Stomach smooth muscle (tissue), 2 donors: ENCODE data around the gene WFDC12.

Experiments used
- H3K27ac ChIP-seq: one replicate; pipeline ENCODE4 v1.7.0; 2013; ENCODE audit warnings: mild to moderate bottlenecking, low read length, inconsistent platforms
- H3K27me3 ChIP-seq, 2 donors: one replicate each; pipeline ENCODE4 v1.7.0; 2013; ENCODE audit warnings: low read length in 2 of 2; ENCODE audit not compliant: insufficient read depth in 2 of 2, control insufficient read depth in 1 of 2
- H3K36me3 ChIP-seq, 2 donors: one replicate each; pipeline ENCODE4 v1.7.0; 2013; ENCODE audit warnings: low read length in 2 of 2; ENCODE audit not compliant: control insufficient read depth in 2 of 2, insufficient read depth in 2 of 2
- H3K4me1 ChIP-seq: one replicate; pipeline ENCODE4 v1.7.0; 2013; ENCODE audit warnings: low read length; ENCODE audit not compliant: control insufficient read depth, insufficient read depth
- H3K4me3 ChIP-seq, 2 donors: one replicate each; pipeline ENCODE4 v1.7.0; 2013; ENCODE audit warnings: low read length in 2 of 2
- H3K9ac ChIP-seq, 2 donors: one replicate each; pipeline ENCODE4 v1.7.0; 2013; ENCODE audit warnings: low read length in 2 of 2, mild to moderate bottlenecking in 1 of 2
- H3K9me3 ChIP-seq, 2 donors: one replicate each; pipeline ENCODE4 v1.7.0; 2013; ENCODE audit warnings: low read length in 2 of 2; ENCODE audit not compliant: control insufficient read depth in 2 of 2
- donor health status: healthy.
- donor health status: Pancreatic carcinoma.

The WFDC12 gene

GRCh38 chr20:45092898-45093297 is 31.4 kb downstream of the WFDC12 start:
- H3K9ac ChIP-seq = no peak overlapping the region
- H3K9me3 ChIP-seq = no peaks in the 10 kb centered on the region
- peaks cover 16 to 20% of the 10 kb centered on the region in 2 donors for H3K27me3 ChIP-seq
- peaks cover 4% of the 10 kb centered on the region for H3K4me1 ChIP-seq
- no peaks in the 10 kb centered on the region for H3K36me3 ChIP-seq
- H3K27ac ChIP-seq = no peak overlapping the region
- no peak overlapping the region for H3K4me3 ChIP-seq

GRCh38 chr20:45091366-45091765 is 32.9 kb downstream of the WFDC12 start:
- Histone ChIP-seq H3K4me3 (no peak overlapping the region), H3K9ac (no peak overlapping the region), H3K27me3 (peaks cover 4 to 5% of the 10 kb centered on the region in 2 donors), H3K36me3 (no peaks in the 10 kb centered on the region), H3K27ac (no peak overlapping the region), H3K9me3 (no peaks in the 10 kb centered on the region), H3K4me1 (no peaks in the 10 kb centered on the region)

DNA sequence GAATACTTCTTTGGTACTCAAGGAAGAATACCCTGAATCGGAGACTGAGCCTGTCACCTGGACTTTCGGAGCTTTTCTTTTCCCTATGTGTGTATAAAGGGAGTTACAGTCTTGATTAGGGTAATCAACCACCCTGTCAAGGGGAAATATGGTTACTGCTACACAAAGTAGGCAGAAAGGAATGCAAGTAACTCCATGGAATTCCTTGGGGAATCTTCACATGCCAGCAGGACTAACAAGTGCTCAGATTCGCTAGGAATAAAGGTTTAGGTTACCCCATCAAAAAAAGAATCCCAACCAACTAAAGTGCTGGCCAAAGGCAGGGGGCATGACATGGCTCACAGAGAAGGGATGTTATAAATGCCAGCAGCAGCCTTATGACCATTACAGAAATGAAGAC is 33.8 kb downstream of the WFDC12 start:
- Histone ChIP-seq H3K27ac (no peak overlapping the region), H3K9ac (no peak overlapping the region), H3K4me3 (no peak overlapping the region), H3K4me1 (no peaks in the 10 kb centered on the region), H3K27me3 (no peaks in the 10 kb centered on the region), H3K36me3 (no peaks in the 10 kb centered on the region), H3K9me3 (no peaks in the 10 kb centered on the region)

DNA sequence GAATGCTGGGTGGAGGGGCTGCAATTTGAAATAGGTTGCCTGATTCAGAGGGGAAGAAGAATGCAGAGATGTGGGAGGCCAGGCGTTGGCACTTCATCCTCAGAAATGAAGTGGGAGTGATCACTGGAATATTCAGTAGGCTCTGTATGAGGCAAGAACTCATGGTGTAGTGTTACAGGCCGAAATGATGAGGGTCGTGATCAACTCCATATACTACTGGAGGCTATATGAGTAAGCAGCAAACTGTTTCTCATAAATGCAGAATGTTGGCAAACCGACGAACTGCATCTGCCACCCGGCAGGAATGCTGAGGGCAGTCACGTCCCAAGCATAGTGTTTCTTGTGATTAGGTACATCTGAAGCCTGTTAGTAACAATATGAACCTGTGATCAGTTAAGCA is 36.0 kb downstream of the WFDC12 start:
- no peaks in the 10 kb centered on the region for H3K27me3 ChIP-seq
- no peak overlapping the region for H3K9ac ChIP-seq
- H3K4me3 ChIP-seq = no peak overlapping the region
- H3K36me3 ChIP-seq = no peaks in the 10 kb centered on the region
- H3K9me3 ChIP-seq = no peaks in the 10 kb centered on the region
- H3K4me1 ChIP-seq = no peaks in the 10 kb centered on the region
- no peak overlapping the region for H3K27ac ChIP-seq

DNA sequence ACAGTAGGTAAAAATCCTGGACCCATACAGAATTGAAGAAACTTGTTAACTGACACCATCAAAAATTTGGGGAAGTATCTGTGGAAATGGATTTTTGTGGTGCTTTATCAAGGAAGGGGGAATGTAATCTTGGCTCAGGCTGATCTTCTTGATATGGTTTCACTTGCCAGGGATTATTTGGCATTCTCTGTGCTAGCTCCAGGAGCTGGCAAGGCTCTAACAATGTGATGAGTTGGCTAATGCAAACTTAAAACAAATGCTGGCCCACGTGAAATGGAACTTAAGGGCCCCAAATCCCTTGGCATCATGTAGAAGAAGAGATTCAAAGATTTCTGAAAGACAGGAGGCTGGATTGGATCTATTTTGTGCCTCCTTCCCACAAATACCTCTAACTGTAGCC is 36.5 kb downstream of the WFDC12 start:
- Histone ChIP-seq H3K36me3 (no peaks in the 10 kb centered on the region), H3K4me3 (no peak overlapping the region), H3K27me3 (no peaks in the 10 kb centered on the region), H3K9ac (no peak overlapping the region), H3K9me3 (no peaks in the 10 kb centered on the region), H3K4me1 (no peaks in the 10 kb centered on the region), H3K27ac (no peak overlapping the region)

GRCh38 chr20:45087097-45087790 is 37.0 kb downstream of the WFDC12 start:
- Histone ChIP-seq H3K9me3 (no peaks in the 10 kb centered on the region), H3K27ac (no peak overlapping the region), H3K27me3 (no peaks in the 10 kb centered on the region), H3K4me1 (no peaks in the 10 kb centered on the region), H3K4me3 (no peak overlapping the region), H3K9ac (no peak overlapping the region), H3K36me3 (peaks cover 0 to 3% of the 10 kb centered on the region in 2 donors)

- H3K9ac ChIP-seq = no peak overlapping the region
- no peak overlapping the region for H3K27ac ChIP-seq
- H3K9me3 ChIP-seq = no peaks in the 10 kb centered on the region
- H3K27me3 ChIP-seq = no peaks in the 10 kb centered on the region
- H3K36me3 ChIP-seq = peaks cover 4 to 8% of the 10 kb centered on the region in 2 donors
- H3K4me1 ChIP-seq = no peaks in the 10 kb centered on the region
- H3K4me3 ChIP-seq = no peak overlapping the region
These were observed 38.4 kb downstream of the WFDC12 start for GRCh38 chr20:45085867-45086266.

DNA sequence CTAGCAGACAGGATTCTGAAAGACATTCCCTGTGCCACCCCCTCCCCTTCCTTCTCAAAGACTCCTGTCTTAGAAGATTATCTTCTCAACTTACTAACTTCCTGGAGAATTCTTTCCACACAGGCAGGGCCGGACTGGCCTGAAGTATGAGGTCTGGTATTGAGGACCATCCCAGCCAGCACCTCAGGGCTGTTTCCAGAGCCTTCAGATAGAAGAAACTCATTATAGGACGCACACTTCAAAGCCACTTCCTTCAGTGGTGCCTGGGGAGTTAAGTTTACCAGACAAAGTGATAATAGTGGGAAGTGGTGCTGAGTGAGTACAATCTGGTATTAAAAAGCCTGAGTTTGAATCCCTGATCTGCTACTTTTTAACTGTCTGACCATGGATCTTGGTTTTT is 39.0 kb downstream of the WFDC12 start:
- Histone ChIP-seq H3K9ac (no peak overlapping the region), H3K9me3 (no peaks in the 10 kb centered on the region), H3K4me1 (no peaks in the 10 kb centered on the region), H3K36me3 (peaks cover 5 to 13% of the 10 kb centered on the region in 2 donors), H3K27me3 (no peaks in the 10 kb centered on the region), H3K27ac (no peak overlapping the region), H3K4me3 (no peak overlapping the region)

GRCh38 chr20:45083127-45083526 is 41.1 kb downstream of the WFDC12 start:
- Histone ChIP-seq H3K9me3 (no peaks in the 10 kb centered on the region), H3K27me3 (no peaks in the 10 kb centered on the region), H3K4me3 (no peak overlapping the region), H3K9ac (no peak overlapping the region), H3K36me3 (peaks cover 10 to 14% of the 10 kb centered on the region in 2 donors), H3K4me1 (no peaks in the 10 kb centered on the region), H3K27ac (no peak overlapping the region)

DNA sequence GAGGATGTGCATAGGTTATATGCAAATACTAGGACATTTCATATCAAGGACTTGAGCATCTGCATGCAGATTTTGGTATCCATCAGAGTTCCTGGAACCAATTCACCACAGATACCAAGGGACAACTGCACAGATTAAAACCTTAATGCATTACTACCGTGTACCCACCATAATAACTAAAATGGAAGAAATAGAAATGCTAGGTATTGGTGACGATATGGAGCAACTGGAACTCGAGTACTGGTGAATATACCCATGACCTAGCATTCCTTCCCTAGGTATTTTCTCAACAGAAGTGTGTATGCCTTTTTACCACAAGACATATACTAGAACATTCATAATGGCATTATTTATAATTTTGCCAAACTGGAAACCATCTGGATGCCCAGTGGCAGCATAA is 41.8 kb downstream of the WFDC12 start:
- H3K27ac ChIP-seq = no peak overlapping the region
- H3K36me3 ChIP-seq = peaks cover 10 to 14% of the 10 kb centered on the region in 2 donors
- H3K27me3 ChIP-seq = no peaks in the 10 kb centered on the region
- no peak overlapping the region for H3K9ac ChIP-seq
- H3K9me3 ChIP-seq = no peaks in the 10 kb centered on the region
- H3K4me1 ChIP-seq = no peaks in the 10 kb centered on the region
- no peak overlapping the region for H3K4me3 ChIP-seq

DNA sequence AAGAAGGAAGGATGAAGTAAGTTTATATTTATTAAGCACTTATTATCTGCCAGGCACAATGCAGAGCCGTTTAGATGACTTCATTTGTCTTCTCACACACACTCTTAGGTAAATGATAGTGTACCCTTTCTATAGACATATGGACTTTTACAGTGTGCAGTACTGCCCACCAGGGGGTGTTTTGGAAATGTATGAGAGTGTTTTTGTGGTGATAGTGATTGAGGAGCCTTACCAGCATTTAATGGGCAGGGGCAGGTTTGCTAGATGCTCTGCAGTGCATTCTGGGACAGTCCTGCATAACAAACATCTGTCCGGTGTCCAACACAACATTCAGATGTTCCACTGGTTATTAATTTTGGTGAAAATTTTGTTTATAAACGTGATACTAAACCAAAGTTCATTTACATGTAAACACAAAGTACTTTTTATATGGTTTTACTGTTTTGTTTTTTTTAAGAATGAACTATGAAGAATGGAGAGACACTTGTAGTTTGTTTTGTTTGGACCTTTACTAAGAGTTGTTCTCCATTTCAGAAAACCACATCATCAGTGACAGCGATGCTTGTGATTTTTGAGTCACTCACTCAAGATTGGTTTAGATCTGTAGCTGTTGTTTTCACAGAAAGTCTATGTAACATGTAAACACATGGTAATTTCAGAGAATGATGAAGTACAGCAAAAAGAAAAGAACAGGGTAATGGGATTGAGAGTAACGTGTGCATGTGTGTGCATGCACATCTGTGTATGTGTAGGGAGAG is 43.2 kb downstream of the WFDC12 start:
- Histone ChIP-seq H3K36me3 (peaks cover 17 to 19% of the 10 kb centered on the region in 2 donors), H3K27me3 (no peaks in the 10 kb centered on the region), H3K27ac (no peak overlapping the region), H3K4me1 (no peaks in the 10 kb centered on the region), H3K9me3 (no peaks in the 10 kb centered on the region), H3K9ac (no peak overlapping the region), H3K4me3 (no peak overlapping the region)
